Measurements from ENCODE around the gene EYA2. TPM values are rescaled to one million over a fixed set of nuclear protein-coding genes. Genes with fewer than 3 reads are reported as not detected.

The EYA2 gene
- total RNA-seq, 2 donors from 2014 or later = 3.0 to 5.1 TPM

- intact Hi-C loops (cut with DNase I) = no loop called here
- DNase-seq (no peak), ATAC-seq (no peak)
These were observed 175.5 kb downstream of the EYA2 start for GRCh38 chr20:47070176-47070575.

GRCh38 chr20:47071646-47072185, 177.1 kb downstream of the EYA2 start:
- intact Hi-C loops (cut with DNase I) = no loop called here
- no peak for ATAC-seq

GRCh38 chr20:47073766-47074475, 179.3 kb downstream of the EYA2 start:
- no peak for DNase-seq
- no peak for ATAC-seq
- intact Hi-C loops (cut with DNase I) = no loop called here

More at GRCh38 chr20:47071646-47072185, 177.1 kb downstream of the EYA2 start:
- no peak for DNase-seq

GRCh38 chr20:47075263-47075662, 180.6 kb downstream of the EYA2 start:
- DNase-seq = no peak
- intact Hi-C loops (cut with DNase I) = no loop called here
- ATAC-seq = no peak

- no peak for DNase-seq
- intact Hi-C loops (cut with DNase I) = no loop called here
- ATAC-seq = no peak
These were observed 184.4 kb downstream of the EYA2 start for GRCh38 chr20:47079047-47079446.

- no peak for DNase-seq
- intact Hi-C loops (cut with DNase I) = no loop called here
- ATAC-seq = no peak
These were observed 185.7 kb downstream of the EYA2 start for GRCh38 chr20:47080365-47080764.

GRCh38 chr20:47086316-47086715, 191.7 kb downstream of the EYA2 start:
- intact Hi-C loops (cut with DNase I) = no loop called here
- no peak for DNase-seq
- no peak for ATAC-seq

- DNase-seq (no peak), ATAC-seq (no peak)
- intact Hi-C loops (cut with DNase I) = no loop called here
These were observed 193.7 kb downstream of the EYA2 start for GRCh38 chr20:47088335-47088734.

- DNase-seq = no peak
- no peak for ATAC-seq
- intact Hi-C loops (cut with DNase I) = no loop called here
These were observed 194.5 kb downstream of the EYA2 start for GRCh38 chr20:47089151-47089550.

GRCh38 chr20:47090835-47091234, 196.2 kb downstream of the EYA2 start:
- no peak for DNase-seq
- intact Hi-C loops (cut with DNase I) = no loop called here
- no peak for ATAC-seq

- ATAC-seq = no peak
- DNase-seq = no peak
- intact Hi-C loops (cut with DNase I) = no loop called here
These were observed 198.8 kb downstream of the EYA2 start for GRCh38 chr20:47093320-47093966.

GRCh38 chr20:47095690-47096089, 201.0 kb downstream of the EYA2 start:
- ATAC-seq (no peak), DNase-seq (no peak)
- intact Hi-C loops (cut with DNase I) = no loop called here

- ATAC-seq (no peak), DNase-seq (no peak)
- intact Hi-C loops (cut with DNase I) = no loop called here
These were observed 203.3 kb downstream of the EYA2 start for GRCh38 chr20:47097691-47098622.

GRCh38 chr20:47099093-47099492, 204.4 kb downstream of the EYA2 start:
- ATAC-seq (no peak), DNase-seq (no peak)
- intact Hi-C loops (cut with DNase I) = no loop called here

GRCh38 chr20:47099825-47100441, 205.3 kb downstream of the EYA2 start:
- ATAC-seq = peak; percentile 33 to 66
- intact Hi-C loops (cut with DNase I) = no loop called here
- peak; percentile 35 for DNase-seq

- ATAC-seq = peak; percentile 53 to 82
- intact Hi-C loops (cut with DNase I) = no loop called here
- DNase-seq = no peak
These were observed 208.0 kb downstream of the EYA2 start for GRCh38 chr20:47102629-47103028.

- no peak for DNase-seq
- intact Hi-C loops (cut with DNase I) = no loop called here
- no peak for ATAC-seq
These were observed 212.1 kb downstream of the EYA2 start for GRCh38 chr20:47106786-47107185.

- no peak for ATAC-seq
- intact Hi-C loops (cut with DNase I) = no loop called here
These were observed 214.4 kb downstream of the EYA2 start for GRCh38 chr20:47108994-47109393.

GRCh38 chr20:47110819-47111218, 216.2 kb downstream of the EYA2 start:
- DNase-seq (no peak), ATAC-seq (no peak)
- intact Hi-C loops (cut with DNase I) = no loop called here

More at GRCh38 chr20:47108994-47109393, 214.4 kb downstream of the EYA2 start:
- no peak for DNase-seq

Data from left cardiac atrium (tissue), 4 donors.